ENCODE results near the gene VAMP2. TPM values are rescaled to one million over a fixed set of nuclear protein-coding genes. Genes with fewer than 3 reads are reported as not detected.

VAMP2 gene
- total RNA-seq, 1 experiment from 2014 or later: 5.0 TPM

DNA sequence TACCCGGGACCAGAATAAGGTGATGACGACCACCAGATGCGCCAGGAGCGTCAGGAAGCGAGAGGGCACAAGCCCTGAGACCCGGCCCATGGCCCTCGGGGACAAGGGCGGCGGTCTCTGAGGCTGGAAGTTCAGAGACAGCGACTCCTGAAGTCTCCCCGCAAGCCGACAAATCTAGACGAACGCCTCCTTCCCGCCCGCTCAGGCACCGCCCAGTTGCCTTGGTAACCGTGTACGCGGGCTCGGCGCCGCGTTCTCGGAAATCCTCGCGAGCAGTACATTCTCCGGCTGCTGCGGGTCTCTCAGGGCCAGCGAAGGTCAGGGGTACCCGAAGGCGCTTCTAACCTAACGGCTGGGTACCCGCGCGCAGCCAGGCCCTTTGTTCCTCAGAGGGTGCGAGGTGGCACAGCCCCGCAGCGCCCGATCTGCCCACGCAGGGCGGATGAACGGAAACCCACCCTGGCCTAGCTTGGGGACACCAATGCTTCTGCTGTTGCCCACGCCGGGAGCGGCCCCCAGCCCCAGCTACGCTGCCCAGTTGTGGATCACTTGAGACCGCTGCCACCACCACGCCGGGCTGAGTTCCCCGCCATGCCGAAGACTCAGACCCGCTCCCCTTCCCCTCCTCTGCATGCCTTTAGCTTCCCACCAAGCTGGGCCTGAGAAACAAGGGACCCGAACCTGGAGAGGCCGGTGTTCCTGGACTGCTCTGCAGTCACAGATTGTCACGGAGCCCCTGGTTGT lies 13.6 kb upstream of the VAMP2 start, which contains the start of gene TMEM107:
Gene TMEM107 (minus strand): TSS at position 184 of the 744 bp plus-strand sequence. CDS start 94 bp downstream, at position 90.
- Histone ChIP-seq H3F3A (ENCODE audit: low read length, unreplicated experiment) (peaks cover 9% of the 10 kb centered on the region), H3K9ac (ENCODE audit: low read length) (peak within 1 kb of the TSS; percentile 78), H3K27ac (ENCODE audit: low read length) (no peak within 1 kb of the TSS), H3K4me1 (ENCODE audit: insufficient read depth, low read length) (peaks cover 18% of the 10 kb centered on the region), H3K79me2 (ENCODE audit: low read length) (peaks cover 8% of the 10 kb centered on the region; the same call in 1 of the 2 replicates), H4K20me1 (ENCODE audit: low read length) (no peaks in the 10 kb centered on the region), H3K4me3 (ENCODE audit: low read length) (peak within 1 kb of the TSS; percentile 77), H3K27me3 (ENCODE audit: low read length) (no peaks in the 10 kb centered on the region), H3K4me2 (ENCODE audit: low read length) (peak within 1 kb of the TSS; percentile 88), H3K36me3 (ENCODE audit: low read depth, low read length) (no peaks in the 10 kb centered on the region), H3K9me3 (ENCODE audit: low read length) (no peaks in the 10 kb centered on the region), H2AFZ (ENCODE audit: low read length) (peak within 1 kb of the TSS; percentile 76), H3K9me2 (replicated peaks; ENCODE audit: low read length) (no peaks in the 10 kb centered on the region)
- POLR2A ChIA-PET (ENCODE audit: unreplicated experiment): no interaction called here
- TSS peak; percentile 78 for BruUV-seq (replicated peaks)
- CTCF ChIA-PET: no interaction called here
- DNase-seq (peak; percentile 83), ATAC-seq (peak; percentile 58)
- intact Hi-C loops (cut with micrococcal nuclease): no loop called here
- TF ChIP-seq EZH2phosphoT487 (IDR thresholded peaks at IDR 0.05; ENCODE audit: borderline replicate concordance, low read length): no peak
- TF ChIP-seq, protein P1, sequence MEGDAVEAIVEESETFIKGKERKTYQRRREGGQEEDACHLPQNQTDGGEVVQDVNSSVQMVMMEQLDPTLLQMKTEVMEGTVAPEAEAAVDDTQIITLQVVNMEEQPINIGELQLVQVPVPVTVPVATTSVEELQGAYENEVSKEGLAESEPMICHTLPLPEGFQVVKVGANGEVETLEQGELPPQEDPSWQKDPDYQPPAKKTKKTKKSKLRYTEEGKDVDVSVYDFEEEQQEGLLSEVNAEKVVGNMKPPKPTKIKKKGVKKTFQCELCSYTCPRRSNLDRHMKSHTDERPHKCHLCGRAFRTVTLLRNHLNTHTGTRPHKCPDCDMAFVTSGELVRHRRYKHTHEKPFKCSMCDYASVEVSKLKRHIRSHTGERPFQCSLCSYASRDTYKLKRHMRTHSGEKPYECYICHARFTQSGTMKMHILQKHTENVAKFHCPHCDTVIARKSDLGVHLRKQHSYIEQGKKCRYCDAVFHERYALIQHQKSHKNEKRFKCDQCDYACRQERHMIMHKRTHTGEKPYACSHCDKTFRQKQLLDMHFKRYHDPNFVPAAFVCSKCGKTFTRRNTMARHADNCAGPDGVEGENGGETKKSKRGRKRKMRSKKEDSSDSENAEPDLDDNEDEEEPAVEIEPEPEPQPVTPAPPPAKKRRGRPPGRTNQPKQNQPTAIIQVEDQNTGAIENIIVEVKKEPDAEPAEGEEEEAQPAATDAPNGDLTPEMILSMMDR (conservative IDR thresholded peaks at IDR 0.05; ENCODE audit: low read depth, low read length): no peak
- no peak for TF ChIP-seq EZH2 (IDR thresholded peaks at IDR 0.05; ENCODE audit: low read length, unreplicated experiment)

- CTCF ChIA-PET: no interaction called here
- peak; percentile 4 for ATAC-seq
Observed at GRCh38 chr17:8175795-8176196, 13.0 kb upstream of the VAMP2 start.

More at GRCh38 chr17:8175795-8176196, 13.0 kb upstream of the VAMP2 start:
- no peak overlapping the region for H3K27ac ChIP-seq (ENCODE audit: low read length)
- intact Hi-C loops (cut with micrococcal nuclease): no loop called here
- H3F3A ChIP-seq (ENCODE audit: low read length, unreplicated experiment): peaks cover 9% of the 10 kb centered on the region
- H3K9me3 ChIP-seq (ENCODE audit: low read length): no peaks in the 10 kb centered on the region
- no peaks in the 10 kb centered on the region for H3K9me2 ChIP-seq (replicated peaks; ENCODE audit: low read length)
- H3K79me2 ChIP-seq (ENCODE audit: low read length): peaks cover 8% of the 10 kb centered on the region; the same call in 1 of the 2 replicates
- no peak for DNase-seq
- POLR2A ChIA-PET (ENCODE audit: unreplicated experiment): interaction anchor here (0.6 kb wide), 1 partner anchor 12 kb away, joined by 4 read pairs; no protein-coding TSS in a partner anchor
- peak overlapping the region; percentile 78 for H3K9ac ChIP-seq (ENCODE audit: low read length)
- no peaks in the 10 kb centered on the region for H4K20me1 ChIP-seq (ENCODE audit: low read length)
- H3K4me1 ChIP-seq (ENCODE audit: insufficient read depth, low read length): peaks cover 18% of the 10 kb centered on the region
- H3K4me3 ChIP-seq (ENCODE audit: low read length): peak overlapping the region; percentile 77
- peak overlapping the region; percentile 88 for H3K4me2 ChIP-seq (ENCODE audit: low read length)
- H2AFZ ChIP-seq (ENCODE audit: low read length): peak overlapping the region; percentile 76
- H3K27me3 ChIP-seq (ENCODE audit: low read length): no peaks in the 10 kb centered on the region
- no TSS peak for BruUV-seq (replicated peaks)
- TF ChIP-seq, protein P1 (conservative IDR thresholded peaks at IDR 0.05; ENCODE audit: low read depth, low read length): no peak
- TF ChIP-seq EZH2 (IDR thresholded peaks at IDR 0.05; ENCODE audit: low read length, unreplicated experiment): no peak
- TF ChIP-seq EZH2phosphoT487 (IDR thresholded peaks at IDR 0.05; ENCODE audit: borderline replicate concordance, low read length): no peak
- H3K36me3 ChIP-seq (ENCODE audit: low read depth, low read length): no peaks in the 10 kb centered on the region

Data from PC-3 (cell line).